ENCODE data around the gene PCP4.

The PCP4 gene

GRCh38 chr21:39927304-39927886 is 60.2 kb downstream of the PCP4 start:
- no peak for DNase-seq

- no peak for DNase-seq
Observed at GRCh38 chr21:39932335-39932734, 65.1 kb downstream of the PCP4 start.

GRCh38 chr21:39934895-39935294 is 67.7 kb downstream of the PCP4 start:
- no peak for DNase-seq

- DNase-seq = no peak
Observed at GRCh38 chr21:39935716-39936115, 68.5 kb downstream of the PCP4 start.

- no peak for DNase-seq
Observed at GRCh38 chr21:39938086-39938625, 70.9 kb downstream of the PCP4 start.

- no peak for DNase-seq
Observed at GRCh38 chr21:39946199-39946598, 79.0 kb downstream of the PCP4 start.

GRCh38 chr21:39947031-39947430 is 79.8 kb downstream of the PCP4 start:
- DNase-seq = no peak

GRCh38 chr21:39951183-39952101 is 84.2 kb downstream of the PCP4 start:
- DNase-seq = no peak

- no peak for DNase-seq
Observed at GRCh38 chr21:39952265-39952664, 85.0 kb downstream of the PCP4 start.

GRCh38 chr21:39954570-39954969 is 87.3 kb downstream of the PCP4 start:
- no peak for DNase-seq

GRCh38 chr21:39955326-39955725 is 88.1 kb downstream of the PCP4 start:
- no peak for DNase-seq

GRCh38 chr21:39956586-39956985 is 89.3 kb downstream of the PCP4 start:
- no peak for DNase-seq

GRCh38 chr21:39958731-39959130 is 91.5 kb downstream of the PCP4 start:
- DNase-seq = no peak

GRCh38 chr21:39961251-39961650 is 94.0 kb downstream of the PCP4 start:
- no peak for DNase-seq

GRCh38 chr21:39965026-39965425 is 97.8 kb downstream of the PCP4 start:
- DNase-seq = no peak

GRCh38 chr21:39966786-39967185 is 99.5 kb downstream of the PCP4 start:
- DNase-seq = no peak

- no peak for DNase-seq
Observed at GRCh38 chr21:39968010-39968409, 100.8 kb downstream of the PCP4 start.

- no peak for DNase-seq
Observed at GRCh38 chr21:39969691-39970364, 102.6 kb downstream of the PCP4 start.

- no peak for DNase-seq
Observed at GRCh38 chr21:39971956-39972355, 104.7 kb downstream of the PCP4 start.

- no peak for DNase-seq
Observed at GRCh38 chr21:39972471-39972870, 105.2 kb downstream of the PCP4 start.

- DNase-seq = no peak
Observed at GRCh38 chr21:39972976-39973770, 105.9 kb downstream of the PCP4 start.

- no peak for DNase-seq
Observed at GRCh38 chr21:39976800-39977199, 109.6 kb downstream of the PCP4 start.
